Activated CD4-positive, alpha-beta T cell treated with anti-CD3 and anti-CD28 coated beads for 36 hours (primary cell): ENCODE data around the gene A2ML1. TPM values are rescaled to one million over a fixed set of nuclear protein-coding genes. Genes with fewer than 3 reads are reported as not detected.
"Not testable (repeated sequence)": the region's sequence is repeated elsewhere in the genome, so short reads cannot be mapped to it uniquely, and the experiment has no call there.

Experiments
- ATAC-seq: fragments of 200-7000 bp; cut with Tn5 transposase; one replicate; pipeline ENCODE4 v1.10.0; 2021; ENCODE audit warnings: mild to moderate bottlenecking, moderate library complexity
- CTCF ChIA-PET: fragments of 350-600 bp; sonication (Branson Sonifier 250); formaldehyde crosslinking; loops from one replicate; lab custom pipeline; 2021; ENCODE audit warnings: antibody characterized with exemption; lab: Charles Lee
- POLR2A ChIA-PET: fragments of 350-600 bp; sonication (Branson Sonifier 250); formaldehyde crosslinking; loops from one replicate; lab custom pipeline; 2021; ENCODE audit warnings: antibody characterized with exemption, inconsistent platforms; lab: Charles Lee
- DNase-seq: peaks from one replicate; pipeline ENCODE4 v3.0.0-alpha.2; 2020
- H3K27ac Mint-ChIP-seq: one replicate; pipeline ENCODE4 v1.8.0; 2021; ENCODE audit warnings: mixed read lengths
- H3K27me3 Mint-ChIP-seq: one replicate; pipeline ENCODE4 v1.8.0; 2021; ENCODE audit warnings: mixed read lengths
- H3K36me3 Mint-ChIP-seq: one replicate; pipeline ENCODE4 v1.8.0; 2021; ENCODE audit warnings: low read depth, mixed read lengths
- H3K4me1 Mint-ChIP-seq: one replicate; pipeline ENCODE4 v1.8.0; 2021; ENCODE audit warnings: mixed read lengths
- H3K4me3 Mint-ChIP-seq: one replicate; pipeline ENCODE4 v1.8.0; 2021; ENCODE audit warnings: mild to moderate bottlenecking, moderate library complexity, mixed read lengths
- H3K9me3 Mint-ChIP-seq: one replicate; pipeline ENCODE4 v1.8.0; 2021; ENCODE audit warnings: low read depth, mixed read lengths
- intact Hi-C, 2 experiments: fragments of 100-400 bp; cut with DNase I in 1 of 2; cut with micrococcal nuclease in 1 of 2; formaldehyde crosslinking; loops; one replicate each; pipeline versions ENCODE4 v1.14.2 to v1.15.1; 2022 to 2024; cut with DNase I, micrococcal nuclease
- total RNA-seq, 2 experiments: library from RNA; stranded (reverse); gene quantifications; one replicate each; pipeline ENCODE4 v1.2.3, GENCODE V29; 2021

Gene A2ML1
- total RNA-seq, 2 experiments from 2014 or later, result not detected

DNA sequence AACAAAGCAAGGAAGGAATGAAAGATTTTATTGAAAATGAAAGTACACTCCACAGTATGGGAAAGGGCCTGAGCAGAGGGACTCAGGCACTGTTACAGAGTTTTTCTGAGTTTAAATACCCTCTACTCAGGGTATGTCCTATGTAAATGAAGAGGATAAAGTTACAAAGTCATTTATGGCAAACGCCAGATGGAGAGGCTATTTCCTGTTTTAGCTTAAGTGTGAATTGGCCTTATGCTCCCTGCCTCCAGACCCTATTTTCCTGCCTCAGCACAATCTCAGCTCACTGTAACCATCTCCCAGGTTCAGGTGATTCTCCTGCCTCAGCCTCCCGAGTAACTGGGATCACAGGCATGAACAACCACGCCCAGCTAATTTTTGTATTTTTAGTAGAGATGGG lies 85.1 kb downstream of the A2ML1 start:
- no peak overlapping the region for H3K27ac Mint-ChIP-seq
- intact Hi-C loops, result no loop called here
- CTCF ChIA-PET, result interaction anchor here (0.8 kb wide), 1 partner anchor 18 kb away, joined by 3 read pairs; no protein-coding TSS in a partner anchor
- ATAC-seq (no peak), DNase-seq (no peak)
- no peaks in the 10 kb centered on the region for H3K9me3 Mint-ChIP-seq
- no peaks in the 10 kb centered on the region for H3K27me3 Mint-ChIP-seq
- no peak overlapping the region for H3K4me3 Mint-ChIP-seq
- no peaks in the 10 kb centered on the region for H3K36me3 Mint-ChIP-seq
- POLR2A ChIA-PET, result no interaction called here
- H3K4me1 Mint-ChIP-seq, result no peaks in the 10 kb centered on the region

DNA sequence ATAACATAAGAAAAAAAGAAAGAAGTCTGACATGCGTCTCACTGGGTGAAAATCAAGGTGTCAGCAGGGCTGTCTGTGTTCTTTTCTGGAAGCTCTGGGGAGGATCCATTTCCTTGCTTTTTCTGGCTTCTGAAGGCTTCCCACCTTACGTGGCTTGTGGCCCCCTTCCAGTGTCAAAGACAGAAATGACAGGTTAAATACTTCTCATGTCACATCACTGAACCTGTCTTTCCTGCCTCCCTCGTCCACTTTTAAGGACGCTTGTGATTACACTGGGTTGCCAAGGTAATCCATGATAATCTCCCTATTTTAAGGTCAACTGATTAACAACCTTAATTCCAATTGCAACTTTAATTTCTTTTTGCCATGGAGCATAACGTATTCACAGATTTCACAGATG lies 87.3 kb downstream of the A2ML1 start:
- Mint-ChIP-seq H3K4me1 (peaks cover 12% of the 10 kb centered on the region), H3K36me3 (no peaks in the 10 kb centered on the region), H3K27ac (no peak overlapping the region), H3K9me3 (no peaks in the 10 kb centered on the region), H3K27me3 (no peaks in the 10 kb centered on the region), H3K4me3 (no peak overlapping the region)
- ChIA-PET CTCF (interaction anchor here (0.6 kb wide), 1 partner anchor 140 kb away, joined by 6 read pairs; no protein-coding TSS in a partner anchor), POLR2A (no interaction called here)
- DNase-seq (no peak), ATAC-seq (no peak)
- intact Hi-C loops, result no loop called here

DNA sequence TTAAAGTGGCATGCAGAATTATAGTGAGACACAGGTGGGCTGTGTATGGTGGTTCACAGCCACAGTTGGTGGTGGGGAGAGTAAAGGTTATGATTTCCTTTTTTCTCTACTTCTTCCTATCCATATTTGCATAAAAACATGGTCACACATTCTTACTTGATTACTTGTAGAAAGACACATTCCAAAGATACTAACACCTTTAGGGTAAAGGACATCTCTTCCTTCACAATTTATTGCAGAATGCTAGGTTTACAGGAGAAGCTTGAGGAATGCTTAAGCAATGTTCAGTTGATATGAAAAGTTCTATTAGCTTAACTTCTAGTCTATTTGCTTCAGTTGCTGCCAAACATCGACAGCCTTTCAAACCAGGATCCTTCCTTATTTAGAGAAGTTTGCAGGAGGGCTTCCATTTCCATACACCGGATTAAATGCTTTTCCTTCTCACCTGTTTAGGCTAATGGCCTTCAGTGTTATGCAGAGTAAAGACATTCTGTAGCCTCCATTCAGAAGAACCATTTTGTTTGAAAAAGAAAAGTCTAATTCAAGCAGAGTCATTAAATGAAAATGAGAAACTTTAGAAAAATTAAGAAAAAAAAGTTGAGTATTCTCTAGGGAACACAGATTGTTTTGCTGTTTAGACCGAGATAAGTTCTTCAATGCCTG lies 89.3 kb downstream of the A2ML1 start:
- ATAC-seq (no peak), DNase-seq (no peak)
- H3K27ac Mint-ChIP-seq, result no peak overlapping the region
- peaks cover 12% of the 10 kb centered on the region for H3K4me1 Mint-ChIP-seq
- H3K36me3 Mint-ChIP-seq, result no peaks in the 10 kb centered on the region
- no peaks in the 10 kb centered on the region for H3K9me3 Mint-ChIP-seq
- CTCF ChIA-PET, result interaction anchor here (0.8 to 2.9 kb wide), 8 partner anchors 8 to 243 kb away, joined by 3 to 16 read pairs (median 4); partner anchors contain the start of gene M6PR
- no peaks in the 10 kb centered on the region for H3K27me3 Mint-ChIP-seq
- intact Hi-C loops, result loop anchor here in 1 of 2 experiments (2.0 kb wide), 1 partner anchor 137 kb away; no protein-coding TSS in a partner anchor
- POLR2A ChIA-PET, result no interaction called here
- H3K4me3 Mint-ChIP-seq, result no peak overlapping the region

DNA sequence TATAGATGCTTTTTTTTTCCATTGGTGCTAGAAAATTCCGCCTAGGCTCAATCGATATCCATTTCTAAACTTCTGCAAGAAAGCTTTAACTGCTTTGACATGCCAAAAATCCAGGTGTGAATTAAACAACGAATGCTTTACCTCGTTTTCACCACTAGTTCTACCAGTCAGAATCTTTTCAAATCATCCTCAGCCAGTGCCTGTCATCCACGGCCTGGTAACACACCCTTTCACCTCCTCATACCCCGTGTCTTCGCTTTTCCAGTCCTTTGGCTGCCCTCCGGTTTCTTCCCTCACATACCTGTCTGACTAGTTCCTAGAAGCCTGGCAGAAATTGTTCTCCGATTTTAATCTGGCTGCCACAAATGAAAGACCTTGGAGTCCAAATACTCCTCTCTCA lies 90.5 kb downstream of the A2ML1 start:
- no peak overlapping the region for H3K27ac Mint-ChIP-seq
- ChIA-PET POLR2A (no interaction called here), CTCF (interaction anchor here (0.6 to 2.9 kb wide), 9 partner anchors 23 to 803 kb away, joined by 3 to 16 read pairs (median 4); partner anchors contain the start of gene M6PR)
- H3K36me3 Mint-ChIP-seq, result no peaks in the 10 kb centered on the region
- ATAC-seq (no peak), DNase-seq (peak; percentile 22)
- H3K4me3 Mint-ChIP-seq, result peak overlapping the region; percentile 2
- intact Hi-C loops, result loop anchor here in 1 of 2 experiments (2.0 kb wide), 1 partner anchor 136 kb away; no protein-coding TSS in a partner anchor
- H3K9me3 Mint-ChIP-seq, result no peaks in the 10 kb centered on the region
- no peaks in the 10 kb centered on the region for H3K27me3 Mint-ChIP-seq
- peaks cover 12% of the 10 kb centered on the region for H3K4me1 Mint-ChIP-seq

DNA sequence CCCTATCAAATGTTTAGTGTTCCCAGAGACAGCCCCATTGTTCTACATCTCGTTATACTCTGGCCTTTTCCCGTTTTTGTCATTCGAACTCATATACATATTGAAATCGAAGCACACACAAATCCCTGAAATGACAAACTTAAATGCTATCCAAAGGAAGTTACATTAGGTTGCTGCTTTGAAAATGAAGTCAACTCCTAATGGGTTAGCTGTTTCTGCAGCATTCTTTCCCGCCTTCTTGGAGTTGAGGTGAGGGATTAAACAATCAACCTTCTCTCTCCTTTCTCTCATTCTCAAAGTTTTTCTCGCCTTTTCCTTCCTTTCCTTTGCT lies 91.2 kb downstream of the A2ML1 start:
- H3K27ac Mint-ChIP-seq, result peak overlapping the region; percentile 79
- peaks cover 12% of the 10 kb centered on the region for H3K4me1 Mint-ChIP-seq
- peak overlapping the region; percentile 82 for H3K4me3 Mint-ChIP-seq
- H3K27me3 Mint-ChIP-seq, result no peaks in the 10 kb centered on the region
- CTCF ChIA-PET, result interaction anchor here (0.8 to 2.9 kb wide), 7 partner anchors 20 to 136 kb away, joined by 3 to 16 read pairs (median 5); no protein-coding TSS in a partner anchor
- no peaks in the 10 kb centered on the region for H3K9me3 Mint-ChIP-seq
- intact Hi-C loops, result loop anchor here (1.0 to 2.0 kb wide), 4 partner anchors 36 to 216 kb away; partner anchors contain the start of genes M6PR (in 1 of the 2) and RIMKLB (in 1 of the 2)
- POLR2A ChIA-PET, result no interaction called here
- ATAC-seq (no peak), DNase-seq (no peak)
- no peaks in the 10 kb centered on the region for H3K36me3 Mint-ChIP-seq

DNA sequence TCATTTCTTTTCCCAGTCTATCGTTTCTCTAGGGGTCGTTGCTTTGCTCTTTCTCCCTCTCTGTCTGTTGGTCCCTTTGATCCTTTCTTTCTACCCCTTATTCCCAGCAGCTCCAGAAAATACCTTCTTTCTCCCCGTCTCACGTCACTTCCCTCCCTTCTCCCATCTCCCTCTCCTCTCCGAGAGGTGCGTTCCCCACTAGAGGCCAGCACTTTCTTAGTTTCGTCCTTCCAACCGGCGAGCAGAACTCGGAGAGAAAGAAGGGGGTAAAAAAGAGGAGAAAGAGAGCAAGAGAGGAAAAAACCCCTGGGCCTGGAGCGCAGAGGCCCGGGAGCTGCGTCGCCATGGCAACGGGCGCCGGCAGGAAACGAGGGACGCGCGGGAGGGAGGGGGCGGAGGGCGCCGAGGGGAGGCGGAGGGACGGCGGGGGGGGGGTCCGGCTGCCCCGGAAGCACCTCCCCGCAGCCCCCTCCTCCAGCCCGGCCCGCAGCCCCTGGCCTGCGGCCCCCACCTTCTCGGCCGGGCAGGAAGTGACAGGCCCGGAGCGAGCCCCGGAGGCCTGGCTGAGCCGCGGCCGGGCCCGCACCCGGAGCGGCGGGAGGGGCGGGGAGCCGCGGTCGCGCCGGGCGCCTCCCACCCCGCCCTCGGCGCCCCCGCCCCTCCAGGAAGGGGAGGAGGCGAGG lies 91.8 kb downstream of the A2ML1 start, which contains the start of gene PHC1:
Gene PHC1, plus strand, starts transcription at position 477 of the 683 bp plus-strand sequence. CDS start 3,169 bp downstream, outside the sequence.
- H3K9me3 Mint-ChIP-seq, H3K27me3 Mint-ChIP-seq, H3K36me3 Mint-ChIP-seq, POLR2A ChIA-PET: not testable (repeated sequence)
- Mint-ChIP-seq H3K4me3 (peak within 1 kb of the TSS; percentile 82), H3K27ac (peak within 1 kb of the TSS; percentile 79), H3K4me1 (peaks cover 12% of the 10 kb centered on the region)
- ATAC-seq (peak; percentile 75), DNase-seq (peak; percentile 84)
- intact Hi-C loops, result loop anchor here (1.0 to 2.0 kb wide), 3 partner anchors 35 to 217 kb away; partner anchors contain the start of genes M6PR (in 1 of the 2) and RIMKLB (in 1 of the 2)
- CTCF ChIA-PET, result interaction anchor here (0.6 to 2.9 kb wide), 10 partner anchors 20 to 288 kb away, joined by 3 to 16 read pairs (median 4); no protein-coding TSS in a partner anchor

DNA sequence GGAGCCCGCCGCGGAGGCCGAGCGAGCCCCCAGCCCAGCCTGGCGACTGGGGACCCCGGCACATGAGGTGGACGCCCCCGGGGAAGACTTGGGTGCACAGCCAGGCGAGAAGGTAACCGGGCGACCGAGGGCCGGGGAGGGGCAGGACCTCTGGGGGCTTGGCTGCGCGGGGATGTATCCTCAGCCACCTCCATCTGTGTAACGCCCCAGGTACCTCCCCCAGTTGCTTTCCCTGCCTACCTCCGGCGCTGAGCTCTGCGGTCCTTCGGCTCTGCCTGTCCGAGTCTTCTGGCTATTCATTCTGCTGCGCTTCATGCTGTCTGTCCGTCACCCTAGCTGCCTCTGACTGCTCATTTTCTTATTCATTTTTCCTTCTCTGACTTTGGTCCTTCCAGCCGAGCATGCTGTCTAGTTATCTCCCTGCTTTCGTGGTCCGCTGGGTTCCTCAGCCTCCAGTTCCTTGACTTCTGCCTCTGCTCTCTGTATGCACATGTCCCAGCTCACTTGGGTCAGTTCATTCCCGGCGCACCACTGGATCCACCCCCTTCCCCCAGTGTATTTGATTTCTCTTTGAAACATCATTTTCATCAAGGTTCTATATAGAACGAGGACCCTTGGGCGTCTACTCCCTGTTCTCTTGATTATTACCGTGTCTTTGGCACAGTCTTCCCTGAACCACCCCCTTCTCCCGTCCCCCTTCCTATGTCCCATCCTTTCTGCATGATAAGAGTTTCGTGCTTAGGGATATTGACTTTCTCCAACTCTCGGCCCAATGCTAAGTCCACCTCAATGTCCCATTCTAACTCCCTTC lies 92.5 kb downstream of the A2ML1 start:
- peaks cover 12% of the 10 kb centered on the region for H3K4me1 Mint-ChIP-seq
- intact Hi-C loops, result loop anchor here (1.0 to 2.0 kb wide), 3 partner anchors 34 to 218 kb away; partner anchors contain the start of genes M6PR (in 2 of the 2) and RIMKLB (in 1 of the 2)

DNA sequence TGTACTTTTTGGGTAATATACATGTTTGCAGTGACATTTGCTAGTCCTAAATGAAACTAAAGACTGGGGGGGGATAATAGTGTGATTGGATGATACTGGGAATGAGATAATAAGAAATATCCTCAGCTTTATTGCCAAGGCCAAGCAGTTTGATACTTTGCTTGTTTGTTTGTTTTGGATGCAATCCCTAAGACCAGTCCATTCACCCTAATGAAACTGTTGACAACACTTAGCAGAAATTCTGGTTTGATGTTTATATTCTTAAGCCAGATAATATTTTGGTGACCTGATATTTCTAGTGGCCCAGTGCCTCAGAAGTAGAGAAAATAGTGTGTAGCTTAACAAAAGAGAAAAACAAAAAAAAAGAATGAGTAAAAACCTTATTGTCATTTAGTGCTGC lies 93.7 kb downstream of the A2ML1 start:
- Mint-ChIP-seq H3K27ac (no peak overlapping the region), H3K4me3 (no peak overlapping the region), H3K27me3 (no peaks in the 10 kb centered on the region), H3K4me1 (peaks cover 12% of the 10 kb centered on the region), H3K36me3 (no peaks in the 10 kb centered on the region), H3K9me3 (no peaks in the 10 kb centered on the region)
- ChIA-PET CTCF (interaction anchor here (1.2 to 1.3 kb wide), 2 partner anchors 34 to 35 kb away, joined by 3 to 6 read pairs; partner anchors contain the start of gene M6PR), POLR2A (no interaction called here)
- ATAC-seq (no peak), DNase-seq (no peak)
- intact Hi-C loops, result no loop called here

More for the DNA sequence above, 92.5 kb downstream of the A2ML1 start:
- Mint-ChIP-seq H3K9me3 (no peaks in the 10 kb centered on the region), H3K36me3 (no peaks in the 10 kb centered on the region), H3K4me3 (no peak overlapping the region), H3K27ac (no peak overlapping the region), H3K27me3 (no peaks in the 10 kb centered on the region)
- peak; percentile 69 for DNase-seq
- ChIA-PET CTCF (interaction anchor here (0.6 to 2.9 kb wide), 8 partner anchors 25 to 287 kb away, joined by 3 to 16 read pairs (median 4); no protein-coding TSS in a partner anchor), POLR2A (no interaction called here)
- ATAC-seq, result peak; percentile 82

DNA sequence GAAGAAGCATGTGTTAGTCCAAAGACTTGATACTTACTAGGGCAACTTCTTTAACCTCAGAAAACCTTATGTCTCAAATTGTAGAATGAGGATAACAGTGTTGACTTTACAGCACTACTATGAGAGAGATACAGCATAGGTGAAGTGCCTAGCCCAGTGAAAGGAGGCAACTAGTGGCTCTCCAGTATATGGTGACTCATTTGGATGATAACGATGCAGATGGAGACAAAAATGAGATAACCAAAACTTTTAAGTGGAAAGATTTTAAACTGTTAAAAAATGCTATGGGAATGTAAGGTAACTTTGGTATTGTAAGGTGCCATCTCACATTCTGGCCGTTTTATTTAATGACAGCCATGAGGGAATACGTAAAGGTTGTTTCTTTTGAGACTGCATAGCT lies 94.6 kb downstream of the A2ML1 start:
- no peak for ATAC-seq
- intact Hi-C loops, result no loop called here
- no peak for DNase-seq
- Mint-ChIP-seq H3K4me1 (peaks cover 12% of the 10 kb centered on the region), H3K9me3 (no peaks in the 10 kb centered on the region), H3K27ac (no peak overlapping the region), H3K36me3 (no peaks in the 10 kb centered on the region), H3K27me3 (no peaks in the 10 kb centered on the region), H3K4me3 (no peak overlapping the region)
- CTCF ChIA-PET, result interaction anchor here (0.6 to 1.1 kb wide), 4 partner anchors 27 to 770 kb away, joined by 3 to 7 read pairs (median 4); no protein-coding TSS in a partner anchor
- POLR2A ChIA-PET, result no interaction called here

DNA sequence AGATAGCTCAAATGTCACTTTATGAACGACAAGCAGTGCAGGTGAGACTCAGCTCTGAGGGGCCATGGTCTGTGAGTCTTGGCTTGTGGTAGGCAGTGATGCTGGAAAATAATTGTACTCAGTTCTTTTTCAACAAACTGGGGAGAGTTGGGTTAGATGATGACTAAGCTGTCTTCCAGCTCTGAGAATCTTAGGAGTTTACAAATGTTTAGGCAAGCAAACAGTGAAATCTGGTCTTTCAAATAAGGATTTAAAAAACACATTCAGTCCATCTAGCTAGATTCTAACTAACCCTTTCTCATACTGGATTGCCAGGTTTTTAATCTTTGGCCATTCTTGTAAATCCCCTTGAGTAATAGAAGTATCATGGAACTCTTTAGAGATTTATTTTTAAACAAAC lies 95.3 kb downstream of the A2ML1 start:
- ChIA-PET POLR2A (no interaction called here), CTCF (interaction anchor here (0.6 to 1.1 kb wide), 3 partner anchors 28 to 335 kb away, joined by 3 to 7 read pairs (median 5); no protein-coding TSS in a partner anchor)
- no peaks in the 10 kb centered on the region for H3K9me3 Mint-ChIP-seq
- intact Hi-C loops, result no loop called here
- H3K36me3 Mint-ChIP-seq, result peaks cover 4% of the 10 kb centered on the region
- H3K27ac Mint-ChIP-seq, result no peak overlapping the region
- DNase-seq (no peak), ATAC-seq (no peak)
- H3K4me1 Mint-ChIP-seq, result peaks cover 12% of the 10 kb centered on the region
- no peaks in the 10 kb centered on the region for H3K27me3 Mint-ChIP-seq
- H3K4me3 Mint-ChIP-seq, result no peak overlapping the region
